Amniotic stem cell (primary cell): Measurements from ENCODE around the gene LTBP2.

Experiments used
- DNase-seq: peaks from one replicate; lab custom pipeline; 2025; lab: John Stamatoyannopoulos, UW

The LTBP2 gene

DNA sequence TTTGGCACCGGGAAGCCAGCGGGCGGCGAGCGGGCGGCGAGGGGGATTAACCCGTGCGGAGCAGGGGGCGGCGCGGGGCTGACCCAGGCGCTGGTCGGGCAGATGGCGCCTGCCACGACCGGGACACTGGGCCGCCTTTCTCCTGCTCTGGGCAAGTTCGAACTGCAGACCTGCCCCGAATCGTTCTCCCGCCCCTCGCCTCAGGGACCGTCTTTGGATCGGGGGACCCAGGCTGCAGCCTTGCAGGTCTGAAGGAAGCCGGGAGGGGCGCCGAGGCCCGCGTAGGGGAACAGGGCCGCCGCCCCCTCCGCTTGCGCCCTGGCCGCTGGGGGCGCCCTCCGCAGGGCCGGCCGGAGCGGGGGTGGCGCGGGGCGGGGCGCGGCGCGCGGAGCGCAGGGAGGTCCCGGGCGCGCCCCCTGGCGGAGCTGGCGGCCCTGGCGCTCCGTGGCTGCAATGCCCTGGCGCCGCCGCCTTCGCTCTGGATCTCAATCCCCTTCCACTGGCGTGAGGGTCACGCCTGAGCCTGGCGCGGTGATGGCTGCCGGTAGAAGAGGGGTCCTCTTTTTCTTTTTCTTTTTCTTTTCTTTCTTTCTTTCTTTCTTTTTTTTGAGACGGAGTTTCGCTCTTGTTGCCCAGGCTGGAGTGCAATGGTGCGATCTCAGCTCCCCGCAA is 449 bp upstream of the LTBP2 start:
- peak; percentile 76 for DNase-seq

DNA sequence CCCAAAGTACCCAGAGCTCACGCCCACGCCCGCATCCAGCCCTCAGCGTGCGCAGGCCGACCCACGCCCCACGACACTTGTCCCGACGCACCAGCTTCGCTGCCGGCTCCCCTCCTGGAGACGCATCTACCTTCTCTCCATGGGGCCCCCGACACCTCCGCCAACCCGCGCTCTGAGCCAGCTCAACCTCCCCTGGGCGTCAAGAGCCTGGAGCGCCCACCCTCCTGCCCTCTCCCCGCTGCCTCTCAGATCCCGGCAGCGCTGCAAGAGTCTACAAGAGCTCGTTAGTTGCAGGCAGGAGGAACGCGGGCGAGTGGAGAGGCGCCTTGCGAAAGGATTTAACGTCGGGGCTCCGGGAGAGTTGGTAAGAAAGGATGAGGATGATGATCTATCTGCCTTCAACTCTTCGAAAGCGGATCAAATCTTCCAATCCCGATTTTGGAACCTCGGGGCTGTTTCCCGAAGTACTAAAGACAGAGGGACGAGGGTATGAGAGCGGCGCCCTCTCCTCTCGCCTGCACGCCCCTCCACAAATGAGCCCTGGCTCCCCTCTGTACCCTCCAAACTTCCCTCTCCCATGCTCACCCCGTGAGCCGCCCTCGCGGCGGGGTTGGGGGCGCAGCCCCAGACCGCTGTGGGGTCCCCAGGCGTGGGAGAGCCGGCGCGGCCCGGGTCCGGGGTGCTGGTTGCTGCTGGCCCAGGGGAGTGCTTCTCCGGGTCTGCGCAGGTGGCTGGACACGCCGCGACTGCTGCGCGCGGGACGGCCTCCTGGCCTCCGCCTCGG is 979 bp downstream of the LTBP2 start:
- DNase-seq = peak; percentile 35

DNA sequence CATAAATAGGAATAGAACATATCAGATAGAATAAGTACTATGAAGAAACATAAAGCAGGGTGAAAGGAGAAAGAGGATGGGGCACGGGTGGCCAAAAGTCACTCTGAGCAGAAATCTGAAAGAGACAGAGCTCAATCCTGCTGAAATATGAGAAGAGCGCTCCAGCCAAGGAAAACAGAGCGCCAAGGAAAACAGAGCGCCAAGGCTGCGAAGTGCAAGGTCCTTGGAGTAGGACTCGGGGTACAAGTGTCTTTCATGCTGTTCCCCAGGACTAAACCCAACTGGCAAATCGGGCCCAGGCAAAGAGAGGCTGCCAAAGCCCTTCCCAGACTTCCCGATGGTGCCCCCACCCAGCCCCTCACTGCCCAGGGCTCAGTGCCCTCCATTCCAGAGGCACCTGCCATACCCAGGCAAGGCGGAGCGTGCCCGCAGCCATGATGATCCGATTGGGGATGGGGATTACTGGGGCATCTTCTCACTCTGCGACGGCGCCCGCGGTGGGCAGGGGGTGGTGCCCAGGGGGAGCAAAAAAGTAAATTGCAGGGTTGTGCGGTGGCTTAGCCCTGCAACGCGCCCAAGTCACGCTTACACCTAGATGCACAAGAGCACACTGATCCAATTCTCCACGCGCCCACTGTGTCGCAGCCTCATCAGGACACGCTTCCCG is 1.7 kb downstream of the LTBP2 start:
- no peak for DNase-seq

DNA sequence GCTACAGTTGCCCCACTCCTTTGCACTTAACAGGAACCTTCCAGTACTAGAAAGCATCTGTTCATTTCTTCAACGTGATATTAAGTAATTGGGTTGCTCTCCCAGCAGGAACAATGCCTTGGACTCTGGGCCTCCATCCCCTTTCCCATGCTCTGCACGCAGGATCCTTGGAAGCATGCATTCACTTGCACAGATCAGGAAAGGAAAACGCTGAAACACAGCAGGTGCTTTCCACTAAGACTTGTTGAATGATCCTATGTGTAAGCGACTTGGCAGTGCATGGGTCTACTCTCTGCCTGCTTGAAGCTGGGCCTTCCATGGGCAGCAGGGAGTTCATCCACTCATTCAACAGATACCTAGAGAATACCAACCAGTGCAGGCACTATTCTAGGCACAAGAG is 2.3 kb downstream of the LTBP2 start:
- DNase-seq = no peak

DNA sequence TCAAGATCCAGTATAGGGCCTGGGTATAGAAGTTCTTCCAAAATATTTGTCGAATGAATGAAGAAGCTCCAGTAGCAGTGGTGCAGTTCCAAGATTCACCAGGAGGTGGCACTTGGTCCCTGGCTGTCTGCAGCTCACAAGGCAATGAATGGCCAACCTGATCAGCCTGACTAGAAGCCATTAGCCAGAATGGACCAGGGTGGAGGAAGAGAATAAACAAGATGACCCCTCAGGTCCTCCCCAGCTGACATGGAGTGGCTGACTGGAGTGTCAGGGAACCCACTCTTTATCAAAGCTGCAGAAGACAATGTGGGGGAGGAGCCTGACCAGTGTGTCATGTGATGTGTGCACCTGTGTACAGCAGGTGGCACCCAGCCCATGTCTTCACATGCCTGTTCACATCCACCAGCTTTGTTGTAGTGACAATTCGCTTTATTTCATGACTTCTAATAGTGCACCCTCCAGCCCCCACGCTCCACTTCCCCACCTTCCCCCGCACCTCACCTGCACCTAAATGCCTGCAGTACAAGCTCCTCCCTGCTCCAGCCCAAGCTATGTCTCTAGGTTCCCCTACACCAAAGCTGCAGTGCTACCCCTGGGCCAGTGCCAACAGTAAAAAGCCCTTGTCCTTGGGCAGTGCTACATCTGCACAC is 3.0 kb downstream of the LTBP2 start:
- peak; percentile 66 for DNase-seq

DNA sequence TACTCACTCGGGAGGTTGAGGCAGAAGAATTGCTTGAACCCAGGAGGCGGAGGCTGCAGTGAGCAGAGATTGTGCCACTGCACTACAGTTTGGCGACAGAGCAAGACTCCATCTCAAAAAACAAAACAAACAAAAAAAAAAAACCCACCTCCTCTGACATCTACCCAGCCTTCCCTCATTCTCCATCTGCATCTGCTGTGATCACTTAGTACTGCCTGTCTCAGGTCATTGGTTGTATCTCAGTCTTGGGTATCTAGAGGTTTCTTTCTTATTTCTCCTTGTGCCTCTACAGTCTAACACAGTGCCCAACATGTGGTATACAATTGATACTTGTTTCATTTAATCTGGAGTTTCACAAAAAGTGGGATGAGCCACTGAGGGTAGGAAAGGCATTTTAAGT is 5.3 kb downstream of the LTBP2 start:
- no peak for DNase-seq

DNA sequence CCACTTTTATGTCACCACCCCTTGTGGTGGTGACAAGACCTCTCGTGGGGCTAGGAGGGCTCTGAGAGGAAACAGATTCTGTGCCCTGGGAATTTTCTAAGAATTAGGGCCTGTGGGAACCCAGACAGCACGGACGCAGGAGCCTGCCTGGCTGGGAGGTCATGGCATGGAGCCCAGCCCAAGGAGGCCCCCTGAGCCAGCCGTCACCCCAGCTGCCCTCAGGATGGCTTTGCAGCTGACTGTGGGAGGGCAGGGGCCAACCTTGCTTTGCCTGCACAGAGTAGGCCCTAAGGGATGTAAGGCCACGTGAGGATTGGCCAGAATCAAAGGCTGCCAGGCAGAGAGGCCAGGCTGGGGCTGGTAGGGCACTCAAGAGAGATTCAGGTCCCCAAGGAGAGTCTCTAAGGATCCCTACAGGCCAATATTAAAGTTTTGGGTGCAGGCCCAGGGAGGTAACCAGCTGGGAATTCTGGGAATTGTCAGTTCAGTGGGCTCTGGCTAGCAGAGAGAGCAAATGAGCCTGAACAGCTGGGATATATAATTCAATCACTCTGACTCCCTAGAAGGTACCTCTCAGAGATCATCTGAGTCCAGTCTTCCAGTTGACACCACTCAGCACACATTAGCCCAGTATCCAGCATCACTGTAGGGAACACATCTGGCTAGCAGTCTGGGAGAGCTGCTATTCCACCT is 6.4 kb downstream of the LTBP2 start:
- no peak for DNase-seq

DNA sequence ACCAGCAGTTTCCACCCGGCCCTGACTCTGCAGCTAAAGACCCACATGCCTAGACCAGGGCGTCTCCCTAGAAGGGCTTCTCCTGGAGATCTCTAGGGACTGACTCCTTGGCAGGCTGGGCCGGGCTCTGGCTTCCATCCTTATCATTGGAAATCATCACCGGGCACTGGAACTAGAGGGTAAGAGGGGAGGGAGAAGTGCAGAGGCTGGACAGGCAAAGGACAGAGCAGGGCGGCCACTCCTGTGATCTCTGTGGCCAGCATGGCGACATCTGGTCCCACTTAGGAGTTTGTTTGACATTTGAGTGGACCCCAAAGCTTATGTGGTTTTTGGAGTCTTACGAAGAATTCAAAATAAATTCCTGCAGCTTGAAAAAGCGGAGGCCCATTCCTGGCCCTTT is 7.1 kb downstream of the LTBP2 start:
- no peak for DNase-seq

DNA sequence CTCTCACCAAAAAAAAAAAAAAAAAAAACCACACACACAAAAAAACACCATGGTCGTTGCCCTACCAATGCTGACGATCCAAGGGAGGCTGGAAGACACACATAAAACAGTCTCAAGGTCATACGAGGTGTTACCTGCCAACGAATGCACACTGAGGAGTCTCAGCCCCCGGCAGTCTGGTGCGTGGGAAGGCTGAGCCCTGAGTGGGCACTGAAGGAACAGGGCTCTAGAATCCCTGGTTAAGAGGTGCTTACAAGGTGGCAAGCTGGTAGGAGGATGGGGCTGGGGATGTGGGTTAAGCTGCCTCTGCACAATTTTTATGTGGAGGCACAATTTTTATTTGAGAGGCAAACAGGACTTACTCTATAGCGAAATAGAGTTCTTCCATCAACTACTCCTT is 7.9 kb downstream of the LTBP2 start:
- DNase-seq = no peak

DNA sequence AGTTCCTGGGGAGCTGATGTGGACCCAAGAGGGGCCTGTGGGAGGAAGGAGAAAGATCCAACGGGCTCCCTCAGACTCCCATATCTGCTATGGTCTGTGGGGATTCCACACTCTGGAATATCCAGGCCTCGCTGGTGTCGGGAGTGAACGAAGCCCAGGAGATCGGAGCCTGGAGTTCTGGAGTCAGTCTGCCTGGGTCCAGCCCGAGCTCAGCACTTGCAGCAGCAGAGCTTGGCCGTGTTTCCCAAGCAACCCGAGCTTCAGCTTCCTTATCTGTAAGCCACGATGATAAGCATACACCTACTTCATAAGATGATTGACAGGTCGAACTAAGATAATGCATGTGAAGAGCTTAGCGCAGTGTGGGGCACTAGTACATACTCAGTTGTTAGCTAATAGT is 10.1 kb downstream of the LTBP2 start:
- no peak for DNase-seq

DNA sequence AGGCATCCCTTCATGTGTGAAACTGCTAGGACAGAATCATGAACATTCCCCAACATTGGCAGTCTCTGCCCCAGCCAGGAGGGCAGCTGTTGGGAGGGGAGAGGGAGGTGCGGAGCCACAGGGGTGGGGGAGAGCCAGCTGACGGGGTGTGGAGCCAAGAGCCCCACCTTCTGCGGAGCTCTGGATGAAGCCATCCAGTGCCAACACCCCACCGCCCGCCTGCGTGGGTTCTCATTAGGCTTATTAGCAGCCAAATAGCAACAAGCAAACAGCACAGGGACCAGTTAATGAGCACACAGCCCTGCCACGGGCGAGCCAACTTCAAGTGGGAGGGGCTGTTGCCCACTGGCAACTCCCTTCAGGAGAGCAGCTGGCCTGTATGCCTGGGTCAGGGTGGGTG is 12.1 kb downstream of the LTBP2 start:
- no peak for DNase-seq

DNA sequence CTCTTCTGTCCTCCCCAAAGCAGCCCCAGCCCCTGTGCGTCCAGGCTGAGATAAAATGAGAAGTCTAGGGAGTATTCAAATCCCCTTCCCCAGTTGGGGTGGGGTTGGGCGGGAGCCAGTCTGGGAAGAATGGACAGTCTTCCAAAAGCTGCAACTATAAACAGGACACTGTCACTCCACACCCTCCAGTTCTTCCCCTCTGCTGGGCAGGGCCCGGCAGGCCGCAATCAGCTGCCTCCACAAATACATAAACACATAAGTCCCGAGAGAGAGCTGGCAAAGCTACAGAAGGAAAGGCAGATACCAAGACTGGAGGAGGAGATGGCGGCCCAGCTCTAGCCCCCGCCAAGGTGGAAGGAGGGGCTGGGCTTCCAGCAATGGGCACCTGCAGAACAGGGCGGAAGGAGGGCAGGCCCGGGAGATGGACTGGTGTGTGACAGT is 12.7 kb downstream of the LTBP2 start:
- DNase-seq = no peak

DNA sequence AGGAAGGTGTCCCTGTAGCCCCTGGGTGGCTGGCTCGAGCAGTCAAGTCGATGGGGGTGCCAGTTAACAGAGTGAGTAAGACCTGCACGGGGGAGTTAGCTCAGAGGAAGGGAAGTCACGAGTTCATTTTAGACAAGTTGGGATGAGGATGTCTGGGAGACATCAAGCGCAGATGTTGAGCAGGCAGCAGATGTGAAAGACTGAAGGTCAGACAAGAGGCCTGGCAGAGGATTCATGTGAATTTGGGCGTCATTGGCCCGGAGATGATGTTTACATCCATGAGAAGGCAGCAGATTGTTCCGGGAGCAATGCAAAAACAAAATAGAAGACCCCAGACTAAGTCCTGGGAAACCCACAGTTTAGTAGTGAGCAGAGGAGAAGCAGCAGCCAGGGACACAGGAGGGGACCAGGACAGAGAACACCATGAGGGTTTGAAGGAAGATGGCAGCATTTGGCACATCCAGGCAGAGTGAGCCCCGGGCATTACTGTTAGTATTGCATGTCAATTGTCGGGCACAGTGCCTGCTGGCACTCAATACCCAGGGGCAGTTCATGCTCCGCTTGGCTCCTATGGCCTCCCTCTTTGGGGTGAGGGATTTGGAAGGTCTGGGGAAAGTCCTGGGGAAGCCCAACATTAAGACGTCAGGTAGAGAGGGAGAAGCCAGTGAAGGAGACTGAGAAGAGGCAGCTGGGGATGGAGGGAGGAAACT is 15.1 kb downstream of the LTBP2 start:
- DNase-seq = no peak

DNA sequence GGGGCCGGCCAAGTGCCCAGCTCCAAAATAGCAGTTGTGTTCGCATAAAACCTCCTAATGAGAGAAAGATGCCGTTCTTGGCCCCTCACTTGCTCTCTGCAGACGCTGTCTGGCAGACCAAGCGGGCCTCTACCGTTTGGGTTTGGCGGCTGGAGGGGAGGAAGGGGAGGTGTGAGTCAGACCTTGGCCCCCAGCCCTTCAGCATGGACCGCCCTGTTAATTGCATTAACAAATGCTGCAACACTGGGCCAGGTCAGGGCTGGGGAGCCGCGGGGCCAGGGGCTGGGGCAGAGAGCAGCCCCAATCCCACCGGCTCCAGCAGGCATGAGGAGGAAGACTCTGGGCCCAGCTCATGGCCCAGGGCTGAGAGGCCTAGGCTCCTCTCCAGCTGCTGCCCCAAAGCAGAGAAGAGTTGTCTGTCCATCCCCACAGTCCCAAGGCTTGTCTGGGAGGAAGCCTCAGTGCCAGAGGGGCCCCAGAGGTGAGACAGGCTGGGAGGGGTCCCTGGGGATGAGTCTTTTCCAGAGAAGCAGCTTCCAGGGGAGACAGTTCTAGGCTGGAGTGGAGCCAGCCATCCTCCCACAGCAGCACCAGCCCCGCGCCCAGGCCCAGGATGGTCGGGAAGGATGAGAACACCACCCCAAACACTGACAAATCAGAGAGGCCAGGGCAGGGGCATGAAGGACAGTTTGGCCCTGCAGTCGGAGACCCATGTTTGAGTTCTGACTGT is 16.9 kb downstream of the LTBP2 start:
- DNase-seq = no peak

DNA sequence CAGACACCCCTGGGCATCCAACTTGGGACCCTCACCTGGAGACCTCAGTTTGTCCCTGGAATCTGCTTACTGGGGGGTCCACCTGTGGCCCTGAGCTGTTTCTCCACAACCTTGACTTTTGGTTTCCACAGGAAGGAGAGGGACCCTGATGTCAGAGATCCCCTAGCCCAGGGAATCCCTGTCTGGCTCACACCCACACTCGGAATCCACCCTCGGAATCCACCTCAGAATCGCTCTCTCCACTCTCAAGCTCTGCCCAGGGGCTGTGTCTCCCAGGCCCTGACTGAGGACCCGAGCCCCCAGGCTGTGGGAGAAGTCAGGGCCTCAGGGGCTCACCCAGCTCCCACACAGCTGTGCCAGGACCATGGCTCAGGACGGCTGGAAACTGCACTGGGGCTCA is 17.4 kb downstream of the LTBP2 start:
- no peak for DNase-seq

DNA sequence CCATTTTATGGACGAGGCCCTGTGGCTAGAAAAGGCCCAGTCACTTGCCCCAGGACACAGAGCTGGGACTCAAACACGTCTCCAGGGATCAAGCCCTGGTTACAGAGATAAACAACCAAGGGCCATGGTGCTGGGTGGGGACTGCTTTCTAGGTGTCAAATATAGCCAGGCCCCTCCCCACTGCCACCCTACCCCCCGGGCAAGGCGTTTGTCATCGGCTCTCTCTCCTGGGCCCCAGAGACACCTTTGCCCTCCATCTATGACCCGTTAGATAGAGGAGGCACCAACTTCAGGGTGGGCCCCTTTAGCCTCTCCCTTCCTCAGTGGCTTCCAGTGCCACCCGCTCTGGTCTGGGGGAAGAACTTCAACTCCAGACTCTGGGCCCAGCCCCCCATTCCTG is 18.0 kb downstream of the LTBP2 start:
- DNase-seq = no peak

DNA sequence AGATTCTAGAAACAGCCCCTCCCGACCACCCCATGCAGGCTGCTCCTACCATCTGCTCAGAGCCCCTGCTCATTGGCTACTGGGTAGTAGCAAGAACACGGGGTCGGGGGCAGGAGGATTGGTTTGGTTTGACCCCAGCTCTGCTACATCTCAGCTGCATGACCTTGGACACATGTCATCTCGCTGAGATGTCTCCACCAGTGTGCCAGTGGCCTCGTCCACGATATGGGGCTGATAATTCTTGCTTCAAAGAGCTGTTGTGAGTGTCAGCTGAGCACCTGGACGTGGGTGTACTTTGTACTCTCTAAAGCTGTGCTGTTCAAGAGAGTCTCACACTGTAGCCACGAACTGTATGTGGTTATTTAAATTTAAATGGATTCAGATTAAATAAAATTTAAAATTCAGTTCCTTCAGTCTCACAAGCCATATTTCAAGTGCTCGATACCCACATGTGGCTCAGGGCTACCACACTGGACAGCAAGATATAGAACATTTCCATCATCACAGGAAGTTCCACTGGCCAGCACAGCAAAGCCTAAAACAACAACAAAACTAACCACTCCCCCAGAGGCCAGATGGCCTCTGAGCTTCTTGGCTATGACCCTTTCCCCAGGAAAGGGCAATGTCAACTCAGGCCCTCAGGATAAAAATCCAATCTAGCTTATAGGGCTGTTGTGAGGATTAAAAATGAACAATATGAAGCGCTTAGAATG is 18.6 kb downstream of the LTBP2 start:
- DNase-seq = no peak

DNA sequence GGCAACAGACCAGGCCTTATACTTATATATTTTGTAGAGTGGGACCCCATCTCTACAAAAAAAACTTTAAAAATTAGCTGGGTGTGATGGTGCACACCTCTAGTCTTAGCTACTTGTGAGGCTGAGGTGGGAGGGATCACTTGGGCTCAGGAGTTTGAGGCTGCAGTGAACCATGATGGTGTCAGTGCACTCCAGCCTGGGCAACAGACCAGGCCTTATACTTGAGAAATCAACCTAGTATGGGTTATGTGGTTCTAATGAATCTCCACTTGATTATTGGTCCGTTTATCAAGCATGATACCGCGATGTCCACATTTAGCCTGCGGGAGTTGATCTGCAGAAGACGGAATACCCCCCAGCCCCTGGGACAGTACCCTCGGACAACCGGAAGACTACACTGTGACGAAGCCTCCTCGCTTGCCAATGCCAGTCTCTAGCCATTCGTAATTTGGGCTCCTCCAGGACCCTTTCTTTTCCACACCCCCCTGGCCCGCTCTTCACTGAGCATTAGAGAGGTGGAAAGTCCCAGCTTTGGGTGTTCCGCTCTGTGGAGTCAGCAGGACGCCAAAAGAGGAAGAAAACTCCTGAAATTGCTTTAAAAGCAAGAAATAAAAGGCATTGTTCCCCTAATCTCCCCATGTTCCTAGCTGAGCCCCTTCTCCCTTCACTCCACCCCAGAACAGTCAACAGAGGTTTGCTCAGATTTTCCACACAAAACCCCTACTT is 19.4 kb downstream of the LTBP2 start:
- no peak for DNase-seq

DNA sequence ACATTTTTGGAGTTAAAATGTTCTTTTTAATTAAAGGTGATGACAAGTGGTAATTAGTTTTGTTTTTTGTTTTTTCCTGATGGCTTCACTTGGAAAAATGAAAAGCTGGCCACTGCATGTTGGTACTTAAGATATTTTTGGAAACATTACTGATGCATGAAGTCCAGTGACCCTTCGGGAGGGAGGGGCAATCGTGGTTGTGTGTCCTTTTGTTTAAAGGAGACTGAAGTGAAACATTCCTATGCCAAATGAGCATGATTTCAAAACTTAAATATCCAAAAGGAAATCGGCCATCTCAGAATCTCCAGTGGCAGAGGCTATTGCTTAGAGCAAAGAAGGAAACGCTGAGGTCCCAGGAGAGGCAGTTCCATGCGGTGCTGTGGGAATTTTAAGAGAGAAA is 20.1 kb downstream of the LTBP2 start:
- no peak for DNase-seq
